AG09319 (cell line): Measurements from ENCODE around the gene TPST1.

Source experiments
- DNase-seq: peaks from one replicate; pipeline ENCODE4 v3.0.0-alpha.2; 2010; ENCODE audit warnings: low read depth; ENCODE audit errors: extremely low read depth
- CTCF ChIP-seq: IDR thresholded peaks from 2 replicates; pipeline ENCODE4 v1.5.1; 2011; ENCODE audit warnings: low read depth, mild to moderate bottlenecking, inconsistent platforms, low read length, moderate library complexity

The TPST1 gene

DNA sequence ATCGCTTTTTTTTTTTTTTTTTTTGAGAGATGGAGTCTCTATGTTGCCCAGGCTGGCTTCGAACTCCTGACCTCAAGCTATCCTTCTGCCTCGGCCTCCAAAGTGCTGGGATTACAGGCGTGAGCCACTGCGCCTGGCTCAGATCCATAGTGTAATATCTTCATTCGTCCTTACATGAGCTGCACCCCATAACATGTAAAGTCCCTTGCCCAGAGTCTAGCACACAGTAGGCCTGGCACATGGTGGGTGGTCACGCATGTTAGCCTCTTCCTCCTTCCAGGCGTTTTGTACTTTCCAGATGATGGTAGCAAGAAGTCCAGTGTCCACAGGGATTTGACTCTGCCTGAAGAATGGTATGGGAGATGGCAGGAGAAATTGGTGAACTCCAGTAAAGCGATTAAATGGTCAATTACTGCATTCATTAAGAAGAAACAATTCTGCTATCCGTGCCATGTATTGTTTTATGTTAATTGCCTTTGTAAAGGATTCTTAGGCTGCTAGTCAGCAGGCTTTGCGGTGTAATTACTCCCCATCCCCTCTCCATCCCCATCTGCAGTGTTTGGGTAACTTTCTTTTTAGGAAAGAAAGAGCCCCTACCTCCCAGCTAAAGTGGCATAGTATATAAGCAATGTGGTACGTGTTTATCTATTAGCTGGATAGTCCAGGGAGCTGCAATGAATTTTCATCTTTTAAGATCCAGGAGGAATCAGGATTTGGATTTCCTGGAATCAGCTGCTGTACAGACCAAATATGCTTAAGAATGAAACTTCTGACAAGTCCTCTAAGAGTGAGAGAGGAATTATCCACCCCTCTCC, 1.2 kb downstream of the TPST1 start:
- no peak for DNase-seq
- TF ChIP-seq CTCF = no peak

DNA sequence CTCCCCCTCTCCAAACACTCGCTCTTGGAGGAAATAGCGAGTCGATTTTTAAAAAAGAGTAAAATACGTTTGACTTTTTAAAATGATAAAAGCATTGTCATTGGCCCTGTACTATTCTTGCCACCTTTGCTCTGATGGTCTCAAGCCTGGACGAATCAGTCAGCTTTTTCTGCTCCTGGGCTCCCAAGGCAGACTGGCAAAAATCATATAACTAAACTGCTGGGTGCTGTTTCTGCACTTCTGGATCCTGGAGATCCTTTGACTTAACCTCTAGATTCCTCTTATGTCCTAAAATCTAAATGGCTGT, 1.8 kb downstream of the TPST1 start:
- no peak for DNase-seq
- no peak for TF ChIP-seq CTCF

DNA sequence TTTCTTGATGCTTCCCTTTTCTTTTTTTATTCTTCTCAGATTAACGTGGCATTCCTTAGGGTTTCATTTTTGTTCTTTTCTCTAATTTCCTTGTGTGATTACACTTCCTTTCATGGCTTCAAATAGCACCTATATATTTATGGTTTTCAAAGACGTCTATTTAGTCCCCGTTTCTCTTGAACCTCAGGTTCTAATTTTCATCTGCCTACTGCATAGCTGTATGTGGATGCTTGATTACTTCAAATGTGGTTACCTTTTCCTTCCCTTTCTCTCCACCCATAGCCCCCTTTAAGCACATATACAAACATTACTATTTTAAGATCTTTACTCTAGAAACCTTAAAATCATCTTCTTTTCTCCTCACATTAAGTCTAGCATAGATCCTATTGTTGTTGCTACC, 2.4 kb downstream of the TPST1 start:
- no peak for TF ChIP-seq CTCF
- no peak for DNase-seq

GRCh38 chr7:66211429-66211828, 6.3 kb downstream of the TPST1 start:
- no peak for TF ChIP-seq CTCF
- no peak for DNase-seq

DNA sequence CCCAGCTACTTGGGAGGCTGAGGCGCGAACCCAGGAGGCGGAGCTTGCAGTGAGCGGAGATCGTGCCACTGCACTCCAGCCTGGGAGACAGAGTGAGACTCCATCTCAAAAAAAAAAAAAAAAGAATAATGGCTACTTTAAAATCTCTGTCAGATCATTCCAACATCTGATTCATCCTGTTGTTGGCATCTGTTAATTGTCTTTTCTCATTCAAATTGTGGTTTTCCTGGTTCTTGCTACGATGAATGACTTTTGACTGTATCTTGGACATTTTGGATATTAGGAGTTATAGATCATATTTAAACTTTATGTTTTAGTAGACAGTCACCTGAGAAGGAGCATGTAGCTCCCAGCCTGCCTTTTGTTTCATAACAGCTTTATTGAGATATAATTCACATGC, 8.5 kb downstream of the TPST1 start:
- no peak for TF ChIP-seq CTCF
- no peak for DNase-seq

DNA sequence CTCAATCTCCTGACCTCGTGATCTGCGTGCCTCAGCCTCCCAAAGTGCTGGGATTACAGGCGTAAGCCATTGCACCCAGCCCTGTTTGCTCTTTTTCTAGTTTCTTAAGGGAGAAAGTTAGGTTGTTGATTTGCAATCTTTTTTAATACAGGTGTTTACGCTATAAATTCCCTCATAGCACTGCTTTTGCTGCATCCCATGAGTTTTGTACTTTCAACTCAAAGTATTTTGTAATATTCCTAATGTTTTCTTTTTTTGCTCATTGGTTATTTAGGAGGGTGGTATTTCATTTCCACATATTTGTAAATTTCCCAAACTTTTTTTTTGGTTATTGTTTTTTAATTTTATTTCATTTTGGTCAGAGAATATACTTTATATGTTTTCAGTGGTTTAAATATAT, 11.6 kb downstream of the TPST1 start:
- TF ChIP-seq CTCF = no peak
- DNase-seq = no peak

- DNase-seq = no peak
Observed at GRCh38 chr7:66219805-66220204, 14.7 kb downstream of the TPST1 start.

More at GRCh38 chr7:66219805-66220204, 14.7 kb downstream of the TPST1 start:
- no peak for TF ChIP-seq CTCF
